Measurements from ENCODE around the gene TMEM234.

GRCh38 chr1:32186491-32186890 lies 35.7 kb downstream of the TMEM234 start:
- no peak for TF ChIP-seq POLR2AphosphoS5 (IDR thresholded peaks at IDR 0.05; ENCODE audit: low read depth, low read length)
- TF ChIP-seq CTCF (IDR thresholded peaks at IDR 0.05): no peak
- no peak for TF ChIP-seq SIN3A (IDR thresholded peaks at IDR 0.05; ENCODE audit: borderline replicate concordance, insufficient read depth, low read depth, low read length)
- no peak for TF ChIP-seq TCF7L2 (IDR thresholded peaks at IDR 0.05; ENCODE audit: low read depth, low read length)

All from Panc1 (cell line).